Prostate gland (tissue), 2 donors: ENCODE results near the gene MCU.

Source experiments
- POLR2A ChIP-seq: fragments of 450-650 bp; IDR thresholded peaks from one replicate; pipeline ENCODE4 v1.6.1; 2016; ENCODE audit warnings: antibody characterized with exemption, mild to moderate bottlenecking
- POLR2AphosphoS5 ChIP-seq: sonication (generic); formaldehyde crosslinking; IDR thresholded peaks from one replicate; pipeline ENCODE4 v1.6.1; 2017; ENCODE audit warnings: antibody characterized with exemption
- TF ChIP-seq, protein P1 (sequence below), 4 experiments: fragments of 200-600 bp in 2 of 4; fragments of 450-650 bp in 2 of 4; sonication (generic) in 2 of 4; IDR thresholded peaks; 1 replicate in 3 of 4; 2 replicates in 1 of 4; pipeline ENCODE4 v1.5.1; 2016 to 2019; ENCODE audit warnings: antibody characterized with exemption in 4 of 4, mild to moderate bottlenecking in 2 of 4, moderate library complexity in 2 of 4

DNA sequence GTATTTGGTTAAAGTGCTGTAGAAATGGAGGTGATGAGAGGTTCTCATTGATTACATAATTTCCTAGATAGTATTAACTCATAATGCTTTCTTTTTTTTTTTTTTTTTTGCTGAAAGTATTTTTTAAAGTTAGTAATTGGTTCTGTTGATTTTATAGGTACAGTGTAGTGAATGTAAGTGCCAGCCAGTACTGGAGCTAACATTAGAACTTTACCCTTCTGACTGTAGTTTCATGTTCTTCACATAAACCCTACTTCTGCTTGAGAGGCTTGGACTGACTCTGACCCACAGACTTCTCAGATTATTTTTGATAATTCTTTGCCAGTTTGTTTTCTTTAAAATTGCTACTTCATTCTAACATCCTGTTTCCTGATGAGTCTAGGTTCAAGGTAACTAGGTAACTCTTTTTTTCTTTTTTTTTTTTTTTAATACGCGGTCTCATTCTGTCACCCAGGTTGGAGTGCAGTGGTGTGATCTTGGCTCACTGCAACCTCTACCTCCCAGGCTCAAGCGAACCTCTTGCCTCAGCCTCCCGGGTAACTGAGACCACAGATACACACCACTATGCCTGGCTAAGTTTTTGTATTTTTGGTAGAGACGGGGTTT, 109.4 kb downstream of the MCU start:
- TF ChIP-seq POLR2A, result no peak
- TF ChIP-seq, protein P1, sequence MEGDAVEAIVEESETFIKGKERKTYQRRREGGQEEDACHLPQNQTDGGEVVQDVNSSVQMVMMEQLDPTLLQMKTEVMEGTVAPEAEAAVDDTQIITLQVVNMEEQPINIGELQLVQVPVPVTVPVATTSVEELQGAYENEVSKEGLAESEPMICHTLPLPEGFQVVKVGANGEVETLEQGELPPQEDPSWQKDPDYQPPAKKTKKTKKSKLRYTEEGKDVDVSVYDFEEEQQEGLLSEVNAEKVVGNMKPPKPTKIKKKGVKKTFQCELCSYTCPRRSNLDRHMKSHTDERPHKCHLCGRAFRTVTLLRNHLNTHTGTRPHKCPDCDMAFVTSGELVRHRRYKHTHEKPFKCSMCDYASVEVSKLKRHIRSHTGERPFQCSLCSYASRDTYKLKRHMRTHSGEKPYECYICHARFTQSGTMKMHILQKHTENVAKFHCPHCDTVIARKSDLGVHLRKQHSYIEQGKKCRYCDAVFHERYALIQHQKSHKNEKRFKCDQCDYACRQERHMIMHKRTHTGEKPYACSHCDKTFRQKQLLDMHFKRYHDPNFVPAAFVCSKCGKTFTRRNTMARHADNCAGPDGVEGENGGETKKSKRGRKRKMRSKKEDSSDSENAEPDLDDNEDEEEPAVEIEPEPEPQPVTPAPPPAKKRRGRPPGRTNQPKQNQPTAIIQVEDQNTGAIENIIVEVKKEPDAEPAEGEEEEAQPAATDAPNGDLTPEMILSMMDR (IDR thresholded peaks at IDR 0.05), result no peak
- no peak for TF ChIP-seq POLR2AphosphoS5
